GM10266 (cell line): ENCODE data around the gene HDAC7.

Source experiments
- DNase-seq: peaks from one replicate; pipeline ENCODE4 v3.0.0; 2012; ENCODE audit errors: extremely low spot score
- CTCF ChIP-seq: IDR thresholded peaks from 2 replicates; pipeline ENCODE4 v1.5.1; 2012; ENCODE audit warnings: mild to moderate bottlenecking, low read depth; ENCODE audit not compliant: control insufficient read depth, insufficient read depth; ENCODE audit errors: missing control alignments

The HDAC7 gene

GRCh38 chr12:47828008-47828975, 8.6 kb upstream of the HDAC7 start:
- no peak for TF ChIP-seq CTCF
- no peak for DNase-seq

- no peak for DNase-seq
- TF ChIP-seq CTCF = no peak
Observed at GRCh38 chr12:47825173-47825639, 5.5 kb upstream of the HDAC7 start.

GRCh38 chr12:47824635-47825034, 4.9 kb upstream of the HDAC7 start:
- DNase-seq = no peak
- no peak for TF ChIP-seq CTCF

- DNase-seq = no peak
- no peak for TF ChIP-seq CTCF
Observed at GRCh38 chr12:47824198-47824597, 4.5 kb upstream of the HDAC7 start.

- no peak for DNase-seq
- no peak for TF ChIP-seq CTCF
Observed at GRCh38 chr12:47823422-47824086, 3.9 kb upstream of the HDAC7 start.

GRCh38 chr12:47822863-47823262, 3.2 kb upstream of the HDAC7 start:
- no peak for DNase-seq
- TF ChIP-seq CTCF = no peak

- no peak for DNase-seq
- TF ChIP-seq CTCF = no peak
Observed at GRCh38 chr12:47822401-47822800, 2.7 kb upstream of the HDAC7 start.
